Fibroblast of skin of right quadriceps (primary cell): Measurements from ENCODE around the gene SLF2.

Source experiments
- DNase-seq: peaks from one replicate; pipeline ENCODE4 v3.0.0-alpha.2; 2013

The SLF2 gene

DNA sequence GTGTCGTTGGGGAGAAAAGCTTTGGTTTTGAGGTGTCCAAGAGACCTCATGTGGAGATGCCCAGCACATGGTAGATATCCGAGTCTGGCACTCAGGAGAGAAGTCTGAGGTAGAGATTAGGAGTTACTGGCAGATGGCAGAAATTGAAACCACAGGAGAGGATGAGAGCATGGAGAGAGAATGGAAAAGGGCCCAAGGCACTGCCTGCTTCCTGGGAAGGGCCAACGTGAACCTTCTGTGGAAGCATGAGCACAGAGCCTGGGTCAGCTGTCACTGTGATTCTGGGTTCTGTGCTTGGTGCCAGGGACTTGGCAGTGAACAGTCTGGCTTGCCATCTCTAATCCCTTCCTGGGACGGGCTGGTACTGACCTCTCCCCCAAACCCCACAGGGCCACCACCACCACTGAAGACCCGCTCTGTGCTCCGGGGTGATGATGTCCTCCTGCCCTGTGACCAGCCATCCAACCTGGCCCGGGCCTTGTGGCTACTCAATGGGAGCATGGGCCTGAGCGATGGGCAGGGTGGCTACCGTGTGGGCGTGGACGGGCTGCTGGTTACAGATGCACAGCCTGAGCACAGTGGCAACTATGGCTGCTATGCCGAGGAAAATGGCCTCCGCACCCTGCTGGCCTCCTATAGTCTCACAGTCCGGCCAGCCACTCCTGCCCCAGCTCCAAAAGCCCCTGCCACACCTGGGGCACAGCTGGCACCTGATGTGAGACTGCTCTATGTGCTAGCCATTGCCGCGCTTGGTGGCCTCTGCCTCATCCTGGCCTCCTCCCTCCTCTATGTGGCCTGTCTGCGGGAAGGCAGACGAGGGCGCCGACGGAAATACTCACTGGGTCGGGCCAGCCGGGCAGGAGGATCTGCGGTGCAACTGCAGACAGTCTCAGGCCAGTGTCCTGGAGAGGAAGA lies 70.4 kb downstream of the SLF2 start:
- DNase-seq: no peak

GRCh38 chr10:100983868-100984671 lies 71.3 kb downstream of the SLF2 start:
- DNase-seq: no peak

GRCh38 chr10:100984672-100985177 lies 72.0 kb downstream of the SLF2 start:
- no peak for DNase-seq

DNA sequence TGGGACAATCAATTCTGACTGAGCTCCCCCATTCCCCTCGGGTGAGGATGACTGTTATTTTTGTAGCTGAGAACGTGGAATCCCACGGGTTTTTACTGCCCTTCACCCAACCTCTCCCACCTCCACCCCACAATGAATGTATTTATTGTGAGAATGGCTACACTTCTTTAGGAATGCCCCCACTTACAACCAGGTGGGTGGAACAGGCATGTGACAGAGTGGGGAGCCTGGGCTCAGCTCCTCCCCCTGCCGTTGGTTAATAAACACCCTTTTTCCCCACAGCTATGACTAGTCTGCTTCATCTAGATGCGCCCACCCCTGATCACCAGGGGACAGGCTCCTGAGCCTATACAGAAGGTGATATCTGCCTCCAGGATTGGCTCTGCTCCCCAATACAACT lies 72.6 kb downstream of the SLF2 start:
- no peak for DNase-seq

DNA sequence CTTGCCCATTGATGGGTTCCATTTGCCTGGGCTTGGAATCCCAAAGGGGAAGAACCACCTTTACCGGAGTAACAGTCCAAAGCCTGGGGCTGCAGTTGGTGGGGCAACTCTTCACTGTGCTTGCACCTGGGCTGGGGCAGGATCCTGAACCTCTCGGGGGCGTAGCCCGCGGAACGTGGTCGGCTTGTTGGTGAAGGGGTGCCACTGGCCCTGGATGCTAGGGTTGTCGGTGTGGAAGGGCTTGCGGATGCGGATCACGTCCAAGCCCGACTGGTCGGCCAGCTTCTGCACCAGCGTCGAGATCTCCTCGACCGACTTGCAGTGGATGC lies 73.8 kb downstream of the SLF2 start:
- no peak for DNase-seq

DNA sequence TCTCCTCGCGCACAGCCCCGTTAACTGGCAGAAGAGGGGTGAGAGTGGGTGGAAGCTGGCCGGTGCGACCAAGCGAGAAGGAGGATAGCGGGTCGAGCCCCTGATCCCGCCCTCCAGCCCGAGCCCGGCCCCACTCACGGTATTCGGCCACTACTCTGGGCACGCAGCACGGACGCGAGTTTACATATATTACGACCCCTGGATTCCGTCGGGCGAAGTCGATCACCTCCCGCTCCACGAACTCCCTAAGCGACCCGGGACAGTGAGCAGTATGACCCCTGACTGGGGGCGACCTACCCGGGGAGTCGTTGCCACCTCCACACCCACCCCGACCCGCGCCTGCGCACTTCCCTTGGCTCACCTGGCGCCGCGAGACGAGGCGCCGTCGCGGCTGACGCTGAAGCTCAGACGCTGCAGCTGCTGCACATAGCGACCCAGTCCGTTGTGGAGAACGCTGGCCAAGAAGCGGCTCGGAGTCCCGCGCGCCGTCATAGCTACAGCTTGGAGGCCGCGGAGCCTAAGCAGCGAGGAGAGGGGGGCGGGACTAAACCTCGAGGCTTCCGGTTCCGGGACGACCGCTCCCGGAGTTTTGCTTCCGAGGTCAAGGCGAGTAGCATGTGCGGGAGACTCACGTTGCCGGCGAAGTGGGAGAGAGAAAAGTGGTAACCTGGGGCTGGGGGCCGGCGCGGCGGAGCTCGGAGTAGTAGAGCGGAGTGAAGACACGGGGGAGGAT lies 74.4 kb downstream of the SLF2 start, which contains the start of the genes MRPL43 and TWNK:
Gene MRPL43 (minus strand): TSS at position 546 of the 733 bp plus-strand sequence. CDS start 54 bp downstream, at position 492.
Gene TWNK (plus strand): TSS at position 592 of the 733 bp plus-strand sequence. CDS start 668 bp downstream, outside the sequence.
- DNase-seq: peak; percentile 66

DNA sequence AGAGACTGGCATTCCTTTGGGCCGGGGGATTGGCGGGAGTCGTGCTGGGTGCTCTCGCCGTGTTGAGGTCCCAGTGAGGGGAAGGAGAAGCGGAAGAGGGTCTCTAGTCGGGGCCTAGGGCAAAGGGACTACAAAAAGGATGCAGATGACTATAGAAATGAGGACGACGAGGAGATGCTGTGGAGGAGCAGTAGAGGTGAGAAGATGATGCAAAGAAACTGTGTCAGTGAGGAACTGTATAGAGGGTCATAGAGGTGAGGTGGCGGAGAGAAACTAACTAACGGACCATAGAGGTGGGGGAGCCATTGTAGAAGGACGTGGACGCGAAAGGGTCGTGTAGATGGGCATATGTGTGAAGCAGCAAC lies 74.9 kb downstream of the SLF2 start:
- DNase-seq: no peak

- DNase-seq: no peak
Observed at GRCh38 chr10:100988166-100988565, 75.4 kb downstream of the SLF2 start.

DNA sequence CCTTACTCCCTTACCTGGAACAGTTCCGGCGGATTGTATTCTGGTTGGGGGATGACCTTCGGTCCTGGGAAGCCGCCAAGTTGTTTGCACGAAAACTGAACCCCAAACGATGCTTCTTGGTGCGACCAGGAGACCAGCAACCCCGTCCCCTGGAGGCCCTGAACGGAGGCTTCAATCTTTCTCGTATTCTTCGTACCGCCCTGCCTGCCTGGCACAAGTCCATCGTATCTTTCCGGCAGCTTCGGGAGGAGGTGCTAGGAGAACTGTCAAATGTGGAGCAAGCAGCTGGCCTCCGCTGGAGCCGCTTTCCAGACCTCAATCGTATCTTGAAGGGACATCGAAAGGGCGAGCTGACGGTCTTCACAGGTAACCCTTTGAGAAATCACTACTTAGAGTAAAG lies 76.3 kb downstream of the SLF2 start:
- DNase-seq: no peak

GRCh38 chr10:100993986-100994708 lies 81.4 kb downstream of the SLF2 start:
- peak; percentile 56 for DNase-seq

- DNase-seq: peak; percentile 63
Observed at GRCh38 chr10:100995181-100995580, 82.4 kb downstream of the SLF2 start.

DNA sequence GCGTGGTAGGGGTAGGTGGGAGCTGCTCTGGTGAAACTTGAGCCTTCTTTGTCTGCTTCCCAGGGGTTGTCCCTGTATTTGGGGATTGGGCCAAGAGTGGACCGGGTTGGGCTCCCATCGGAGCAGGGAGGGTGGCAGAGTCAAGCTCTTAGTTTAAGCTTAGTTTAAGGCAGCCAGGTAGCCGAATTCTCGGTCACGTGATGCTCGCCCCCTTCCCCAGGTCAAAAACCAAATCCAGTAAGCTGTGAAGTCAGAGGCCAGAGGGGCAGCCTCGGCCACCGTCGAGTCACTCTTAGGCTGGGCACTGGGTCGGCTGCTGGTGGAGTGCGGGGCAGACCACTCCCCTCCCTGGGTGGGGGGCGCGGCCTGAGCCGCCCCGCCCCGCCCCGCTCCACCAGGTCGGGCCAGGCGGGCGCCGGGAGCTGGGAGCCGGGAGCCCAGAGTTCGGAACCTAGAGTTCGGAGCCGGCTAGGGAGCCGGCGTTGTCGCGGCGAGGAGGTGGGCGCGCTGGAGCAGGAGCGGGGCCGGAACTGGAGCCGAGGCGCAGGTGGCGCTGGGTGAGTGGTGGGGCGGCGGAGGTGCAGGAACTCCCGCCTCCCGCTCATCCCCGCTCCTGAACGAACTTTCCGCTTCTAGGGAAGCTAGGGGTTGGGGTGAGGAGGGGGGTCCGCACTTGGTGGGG lies 84.1 kb downstream of the SLF2 start:
- no peak for DNase-seq

DNA sequence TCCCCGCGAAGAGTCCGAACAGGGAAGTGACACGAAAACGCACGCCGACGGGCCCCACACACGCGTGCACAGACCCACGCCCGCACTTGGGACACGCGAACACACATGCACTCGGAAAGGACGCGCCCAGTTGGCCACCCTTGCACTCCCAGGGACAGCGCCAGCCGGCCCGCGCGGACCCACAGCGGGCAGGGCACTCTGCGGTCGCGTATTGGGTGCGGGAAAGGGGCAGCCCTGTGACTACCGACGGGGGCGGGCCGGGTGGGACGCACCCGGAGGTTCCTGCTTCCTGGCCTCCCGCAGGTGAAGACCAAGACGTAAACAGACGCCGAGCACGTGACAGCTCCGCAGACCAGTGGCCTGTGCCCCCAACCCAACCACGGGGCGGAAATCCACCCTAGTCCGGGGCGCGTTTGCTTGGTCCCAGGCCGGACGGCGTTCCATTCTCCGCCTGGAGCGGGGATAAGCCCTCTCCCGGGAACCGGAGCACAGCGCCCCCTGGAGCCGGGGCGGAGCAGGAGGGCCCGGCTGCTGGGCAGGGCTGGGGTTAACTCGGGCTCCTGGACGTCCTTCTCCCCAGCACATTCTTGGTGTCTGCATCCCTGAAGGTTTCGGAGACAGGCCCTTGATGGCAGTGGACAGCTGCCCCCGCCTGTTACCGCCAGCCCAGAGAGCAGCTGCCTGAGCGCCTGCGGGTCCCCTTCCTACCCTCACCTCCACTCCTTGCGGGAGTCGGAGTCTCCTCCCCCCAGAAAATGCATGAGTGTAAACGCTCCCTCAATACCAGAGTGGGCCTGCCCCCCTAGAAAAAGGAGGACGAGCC lies 84.8 kb downstream of the SLF2 start:
- DNase-seq: peak; percentile 71

DNA sequence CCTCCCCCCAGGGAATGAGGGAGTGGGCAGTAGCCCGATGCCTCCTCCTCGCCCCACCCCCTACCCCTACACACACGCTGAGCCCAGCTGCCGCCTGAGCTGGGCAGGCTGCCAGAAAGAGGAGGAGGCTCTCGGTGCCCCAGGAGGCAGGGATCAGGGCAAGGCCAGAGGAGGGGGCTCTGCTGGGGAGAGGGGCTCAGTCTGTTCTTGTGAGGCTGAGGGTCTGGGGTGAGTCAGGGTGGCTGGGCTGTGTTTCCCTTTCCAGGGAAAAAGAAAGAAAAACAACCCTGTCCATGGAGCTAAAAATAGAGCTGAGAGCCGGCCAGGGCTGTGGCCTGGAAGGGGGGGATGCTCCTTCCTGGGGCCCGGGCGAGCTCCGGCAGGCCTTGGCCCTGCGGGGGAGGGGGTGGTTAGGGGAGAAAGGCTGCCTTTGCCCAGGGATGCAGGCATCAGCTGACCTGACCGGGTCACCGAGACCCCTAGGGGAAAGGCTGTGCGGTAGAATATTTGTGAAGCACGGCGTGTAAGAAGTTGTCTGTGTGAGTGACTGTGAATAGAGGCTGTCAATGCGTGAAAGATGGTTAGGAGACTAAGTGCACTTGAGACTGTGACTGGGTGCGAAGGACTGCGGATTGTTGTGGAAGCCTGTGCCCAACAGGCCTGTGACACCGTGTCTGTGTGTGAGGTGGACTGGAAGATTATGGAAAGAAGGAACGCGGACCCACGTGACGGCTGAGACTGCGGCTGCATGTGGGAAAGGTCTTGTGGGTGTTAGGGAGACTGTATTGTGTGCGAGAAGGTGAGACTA lies 85.6 kb downstream of the SLF2 start:
- peak; percentile 84 for DNase-seq

DNA sequence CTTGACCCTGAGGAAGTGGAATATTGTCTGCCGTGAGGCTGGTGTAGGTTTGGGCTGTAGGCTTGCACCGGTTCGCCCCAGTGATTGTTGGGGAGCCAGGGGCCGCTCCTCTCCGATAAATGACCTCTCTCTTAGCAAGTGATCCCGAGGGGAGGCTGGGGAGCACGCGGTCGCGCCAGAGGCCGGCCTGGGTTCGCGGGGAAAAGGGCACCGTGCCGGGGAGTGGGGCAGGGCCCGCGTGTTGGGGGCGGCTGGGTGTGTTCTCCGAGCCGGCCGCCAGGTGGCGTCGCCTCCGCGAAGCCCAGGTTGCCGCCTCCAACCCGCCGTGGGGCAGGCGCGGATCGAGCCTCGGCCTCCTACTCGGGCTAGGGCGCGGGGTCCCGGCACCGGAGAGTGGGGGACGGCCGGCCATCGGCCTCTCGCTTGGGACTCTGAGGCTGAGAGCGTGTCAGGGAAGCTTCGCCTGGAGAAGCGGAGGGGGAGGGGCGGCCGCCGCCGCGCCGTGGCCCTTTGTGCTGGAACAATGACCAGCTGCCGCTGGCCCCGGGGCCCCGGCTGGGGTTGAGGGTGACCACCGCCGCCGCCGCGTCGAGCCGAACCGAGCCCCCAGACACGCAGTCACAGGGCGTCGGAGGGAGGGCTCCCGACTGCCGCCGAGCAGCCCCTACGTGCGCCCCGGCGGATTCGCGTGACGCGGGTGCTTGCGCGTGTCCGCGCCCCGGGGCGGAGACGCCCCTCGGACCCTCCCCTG lies 86.4 kb downstream of the SLF2 start:
- DNase-seq: peak; percentile 73

DNA sequence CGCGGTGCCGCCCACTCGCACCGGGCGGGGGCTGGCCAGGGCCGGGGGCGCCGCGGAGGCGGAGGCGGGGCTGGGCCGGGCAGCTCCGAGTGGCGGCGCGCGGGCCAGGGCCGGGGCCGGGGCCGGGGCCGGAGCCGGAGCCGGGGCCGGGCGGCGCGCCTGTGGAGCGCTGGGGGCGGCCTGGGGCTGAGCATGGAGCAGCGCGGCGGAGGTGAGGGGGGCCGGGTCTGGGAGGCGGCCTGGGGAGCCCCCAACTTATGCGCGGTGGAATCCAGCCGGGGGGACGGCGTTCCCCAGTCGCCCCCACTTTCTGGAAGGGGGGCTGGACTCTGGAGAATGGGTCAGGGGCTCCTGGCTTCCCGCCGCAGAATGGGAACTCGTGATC lies 87.0 kb downstream of the SLF2 start, which contains the start of gene LZTS2:
Gene LZTS2 (plus strand): TSS at position 67 of the 385 bp plus-strand sequence. CDS start 2,731 bp downstream, outside the sequence.
- no peak for DNase-seq

DNA sequence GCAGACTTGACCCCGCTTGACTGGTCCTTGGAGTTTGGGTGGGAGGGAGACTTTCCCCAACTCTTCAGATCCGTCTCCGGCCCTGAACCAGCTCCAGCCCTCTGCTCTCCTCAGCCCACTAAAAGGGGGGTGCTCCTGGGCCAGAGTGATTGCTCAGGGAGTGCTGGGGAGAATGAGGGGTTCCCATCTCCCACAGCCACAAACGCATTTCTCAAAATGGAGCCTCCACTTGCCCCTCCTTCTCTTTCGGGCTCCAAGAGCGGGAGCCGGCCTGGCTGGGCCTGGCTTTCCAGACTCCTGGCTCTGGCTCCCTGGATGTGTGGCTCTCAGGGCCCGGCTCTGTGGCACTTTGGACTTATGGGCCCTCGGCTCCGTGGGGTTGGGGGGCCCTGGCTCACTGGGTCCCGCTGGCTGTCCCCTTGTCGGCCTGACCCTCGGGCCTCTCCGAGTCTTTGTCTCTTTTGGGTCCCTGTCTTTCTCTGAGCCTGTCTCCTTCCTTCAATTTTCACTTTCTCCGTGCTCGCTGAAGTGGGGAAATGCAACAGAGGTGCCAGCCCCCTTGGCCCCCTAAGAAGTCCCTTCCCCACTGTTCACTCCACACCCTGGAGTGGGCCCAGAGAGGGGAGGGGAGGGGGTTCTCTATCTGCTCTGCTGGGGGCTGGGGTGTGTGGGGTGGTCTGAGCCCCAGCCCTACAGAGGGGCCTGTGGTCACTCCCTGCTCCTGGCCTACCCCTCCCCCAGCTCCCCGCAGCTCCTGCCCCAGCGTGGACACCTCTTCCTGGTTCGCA lies 87.6 kb downstream of the SLF2 start:
- DNase-seq: no peak
